ENCODE measurements around the gene CCR6. TPM values are rescaled to one million over a fixed set of nuclear protein-coding genes. Genes with fewer than 3 reads are reported as not detected.

Gene CCR6
- total and polyA plus RNA-seq, 2 donors (not counting 3 experiments of a cell fraction or from before 2014, with no cell fraction given), result not detected

DNA sequence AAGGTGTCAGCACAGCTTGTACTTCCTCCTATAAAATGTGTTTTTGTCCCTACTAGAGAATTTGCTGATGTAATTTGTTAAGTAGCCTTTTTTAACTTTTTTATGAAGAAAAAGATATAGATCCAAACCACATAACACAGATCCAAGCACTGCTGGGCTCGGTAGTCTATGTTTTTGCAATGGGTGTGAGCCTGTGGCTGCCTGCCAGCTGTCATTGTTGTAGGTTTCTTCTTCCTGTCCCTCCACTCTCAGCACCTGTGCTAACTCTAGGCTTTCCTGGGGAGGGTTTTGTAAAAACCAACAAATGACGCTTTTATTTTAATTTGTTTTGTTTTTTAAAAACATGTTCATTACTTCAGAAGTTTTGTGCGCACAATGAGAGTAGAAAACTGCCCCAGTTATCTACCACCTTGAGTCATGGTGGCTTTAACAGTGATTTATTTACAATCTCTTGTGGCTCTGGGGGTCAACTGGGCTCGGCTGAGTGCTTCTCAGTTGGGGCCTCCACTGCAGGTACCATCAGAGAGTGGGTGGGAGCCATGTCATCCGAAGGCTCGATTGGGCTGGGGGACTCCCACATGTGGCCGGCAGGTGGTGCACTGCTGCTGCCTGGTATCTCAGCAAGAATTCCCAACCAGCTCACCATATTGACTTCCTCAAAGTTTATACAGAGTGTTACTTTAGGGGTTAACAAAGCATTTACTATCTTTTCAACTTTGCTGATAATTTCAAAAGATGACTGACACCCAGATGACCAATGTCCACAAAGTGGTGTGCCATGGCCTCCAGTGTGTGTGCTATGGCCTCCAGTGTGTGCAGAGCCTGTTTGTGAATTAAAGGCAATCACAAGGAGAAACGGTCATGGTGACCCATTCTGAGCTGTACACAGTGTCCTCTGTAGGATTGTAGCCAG, 3.0 kb upstream of the CCR6 start:
- TF ChIP-seq MAX (IDR thresholded peaks at IDR 0.05; ENCODE audit: insufficient read depth, insufficient read length), result no peak
- no peak for TF ChIP-seq POLR2A (IDR thresholded peaks at IDR 0.05; ENCODE audit: low read depth, low read length)
- TF ChIP-seq CTCF (IDR thresholded peaks at IDR 0.05; ENCODE audit: extremely low read depth in 1 of 2, insufficient read depth in 1 of 2, low read depth in 1 of 2, low read length in 2 of 2), result no peak
- no peak for TF ChIP-seq JUN (IDR thresholded peaks at IDR 0.05; ENCODE audit: borderline replicate concordance, insufficient read depth, insufficient read length, low read depth)
- TF ChIP-seq FOS (IDR thresholded peaks at IDR 0.05; ENCODE audit: borderline replicate concordance, insufficient read depth, low read length), result no peak
- no peak for TF ChIP-seq GATA2 (IDR thresholded peaks at IDR 0.05; ENCODE audit: insufficient read depth, insufficient read length, low read depth, low read length)
- no peak for TF ChIP-seq MYC (IDR thresholded peaks at IDR 0.05; ENCODE audit: low read depth, low read length)
- no peak for TF ChIP-seq EZH2 (IDR thresholded peaks at IDR 0.05; ENCODE audit: borderline replicate concordance, low read depth, low read length, severe bottlenecking)
- TF ChIP-seq POLR2AphosphoS5 (IDR thresholded peaks at IDR 0.05; ENCODE audit: insufficient read depth, low read depth, low read length), result no peak
- no peaks in the 10 kb centered on the region for H3K9me1 ChIP-seq (replicated peaks; ENCODE audit: control insufficient read depth, extremely low read depth, insufficient read depth, low read length)
- H4K20me1 ChIP-seq (replicated peaks; ENCODE audit: control insufficient read depth, extremely low read depth, insufficient read depth, low read length), result no peaks in the 10 kb centered on the region
- DNase-seq (ENCODE audit: low read depth, low spot score) (no peak), FAIRE-seq (no peak)
- no peak overlapping the region for H2AFZ ChIP-seq (ENCODE audit: low read depth, low read length)
- no peaks in the 10 kb centered on the region for H3K79me2 ChIP-seq (ENCODE audit: control insufficient read depth, insufficient read depth, low read length)
- H3K36me3 ChIP-seq (ENCODE audit: control insufficient read depth in 2 of 2, extremely low read depth in 1 of 2, insufficient read depth in 2 of 2, low read length in 2 of 2), result no peaks in the 10 kb centered on the region
- ChIA-PET POLR2A (no interaction called here), CTCF (no interaction called here)
- no peaks in the 10 kb centered on the region for H3K27me3 ChIP-seq (ENCODE audit: control insufficient read depth in 2 of 2, insufficient read depth in 2 of 2, low read length in 2 of 2)
- intact Hi-C loops (cut with micrococcal nuclease), result no loop called here
- H3K4me3 ChIP-seq (replicated peaks in 1 of 3; ENCODE audit: insufficient read depth in 1 of 3, low read depth in 1 of 3, low read length in 3 of 3), result no peak overlapping the region
- H3K9me3 ChIP-seq (replicated peaks; ENCODE audit: control insufficient read depth, insufficient read depth, low read length), result no peaks in the 10 kb centered on the region
- dilution Hi-C loops (cut with MboI; ENCODE audit: extremely low pct_ligation_motif_present, low sequenced_read_pairs), result no loop called here
- H3K9ac ChIP-seq (replicated peaks; ENCODE audit: extremely low read depth, insufficient read depth, low read length), result no peak overlapping the region
- H3K4me1 ChIP-seq (ENCODE audit: control insufficient read depth, extremely low read depth, insufficient read depth, low read length), result no peaks in the 10 kb centered on the region
- H3K4me2 ChIP-seq (ENCODE audit: insufficient read depth, low read length), result no peak overlapping the region
- H3K27ac ChIP-seq (ENCODE audit: insufficient read depth, low read depth, low read length), result no peak overlapping the region
- no TSS peak for BruUV-seq (replicated peaks)

Data from endothelial cell of umbilical vein (primary cell).